ENCODE measurements around the gene SAE1. TPM values are rescaled to one million over a fixed set of nuclear protein-coding genes. Genes with fewer than 3 reads are reported as not detected.

SAE1 gene
- total and polyA plus RNA-seq, 2 of the 4 experiments (the other 2 are of a cell fraction) = 165 to 184 TPM

DNA sequence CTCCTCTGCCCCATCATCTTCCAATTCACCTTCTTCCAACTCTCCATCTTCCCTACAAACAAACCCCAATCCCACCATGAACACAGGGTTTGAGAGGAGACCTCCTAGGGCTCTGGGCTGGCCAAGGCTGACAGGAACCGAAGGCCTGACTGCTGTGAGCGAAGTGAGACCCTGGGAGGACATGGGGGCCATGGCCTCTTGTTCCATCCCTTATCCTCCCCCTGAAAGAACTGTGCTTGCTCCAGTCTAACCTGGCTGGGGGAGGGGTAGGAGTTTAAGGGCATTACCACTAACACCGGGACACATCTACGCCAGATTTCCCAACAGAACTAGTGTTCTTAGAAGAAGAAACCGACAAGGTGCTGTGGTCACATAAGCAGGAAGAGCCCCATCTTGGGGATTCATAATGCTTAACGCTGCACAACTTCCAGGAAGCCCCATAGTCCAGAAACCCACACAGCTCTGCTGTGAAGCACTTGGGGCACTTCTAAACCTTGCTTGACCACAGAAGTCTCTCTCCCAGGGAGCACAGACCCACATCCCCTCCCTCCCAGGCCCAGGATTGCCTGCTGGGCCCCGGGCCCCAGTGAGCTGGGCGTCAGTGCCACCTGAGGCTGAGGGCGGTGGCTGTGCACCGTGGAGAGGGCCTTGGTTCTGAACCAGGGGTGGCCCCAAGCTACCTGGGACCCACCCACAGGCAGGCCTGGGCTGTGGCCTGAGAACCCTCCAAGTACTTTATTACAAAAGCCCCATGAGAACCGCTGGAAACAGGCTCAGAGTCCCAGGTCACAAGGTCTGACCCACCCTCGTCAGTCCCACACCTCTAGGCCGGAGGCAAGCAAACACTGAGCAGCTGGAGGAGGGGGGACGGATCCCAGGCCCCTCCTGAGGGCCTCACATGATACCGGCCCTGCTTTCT, 35.8 kb upstream of the SAE1 start:
- Histone ChIP-seq H2AK5ac (ENCODE audit: low read depth, low read length) (no peak overlapping the region), H3K9me3 (ENCODE audit: control insufficient read depth, insufficient read depth, low read length) (no peaks in the 10 kb centered on the region), H3K79me1 (ENCODE audit: low read depth in 1 of 2, low read length in 2 of 2) (peaks cover 46 to 77% of the 10 kb centered on the region in 2 experiments), H4K8ac (ENCODE audit: low read depth in 2 of 2, low read length in 2 of 2) (no peak overlapping the region), H2AFZ (replicated peaks; ENCODE audit: low read length, poor library complexity) (no peak overlapping the region), H2AK9ac (replicated peaks; ENCODE audit: low read depth, low read length, poor library complexity) (no peak overlapping the region), H2BK15ac (ENCODE audit: low read depth, low read length) (no peak overlapping the region), H4K20me1 (ENCODE audit: insufficient read depth, low read length) (peaks cover 53% of the 10 kb centered on the region), H3K27me3 (ENCODE audit: control insufficient read depth, insufficient read depth, low read length) (no peaks in the 10 kb centered on the region), H4K91ac (ENCODE audit: insufficient read depth, low read depth, low read length) (no peak overlapping the region), H3K14ac (replicated peaks; ENCODE audit: low read depth, low read length) (no peak overlapping the region), H3K36me3 (ENCODE audit: control insufficient read depth, insufficient read depth, low read length) (peaks cover 27% of the 10 kb centered on the region), H3K18ac (ENCODE audit: low read depth, low read length) (no peak overlapping the region), H2BK20ac (ENCODE audit: low read depth, low read length) (no peak overlapping the region), H3K4me2 (ENCODE audit: low read depth, low read length) (no peak overlapping the region), H3K23ac (ENCODE audit: low read depth, low read length) (no peak overlapping the region), H3K56ac (ENCODE audit: extremely low read depth, insufficient read depth, low read length) (no peak overlapping the region), H2BK5ac (ENCODE audit: low read depth, low read length, poor library complexity, severe bottlenecking) (no peak overlapping the region), H3K27ac (ENCODE audit: insufficient read depth, low read length) (no peak overlapping the region), H4K5ac (ENCODE audit: low read depth, low read length) (no peak overlapping the region; the same call in 1 of the 2 replicates), H3K9me1 (ENCODE audit: insufficient read depth, low read length) (peaks cover 22% of the 10 kb centered on the region), H3K4me1 (ENCODE audit: control insufficient read depth, insufficient read depth, low read length) (peaks cover 7% of the 10 kb centered on the region; the same call in 1 of the 2 replicates), H3K4me3 (ENCODE audit: insufficient read depth, low read depth, low read length) (no peak overlapping the region), H3K9ac (ENCODE audit: low read depth, low read length) (no peak overlapping the region), H2BK120ac (ENCODE audit: low read depth, low read length) (no peak overlapping the region), H3K4ac (ENCODE audit: low read depth, low read length) (no peak overlapping the region)
- CTCF ChIA-PET = interaction anchor here (1.2 to 1.3 kb wide), 2 partner anchors 15 to 31 kb away, joined by 3 read pairs; no protein-coding TSS in a partner anchor
- dilution Hi-C loops (cut with HindIII; ENCODE audit: low sequenced_read_pairs, unreplicated experiment) = no loop called here
- peak; percentile 37 for ATAC-seq (ENCODE audit: low read depth)
- no TSS peak for BruUV-seq (replicated peaks)
- in situ Hi-C loops (cut with MboI; ENCODE audit: low sequenced_read_pairs) = no loop called here
- POLR2A ChIA-PET (ENCODE audit: unreplicated experiment) = no interaction called here
- DNase-seq = no peak
- intact Hi-C loops (cut with micrococcal nuclease) = no loop called here
- WGBS, 2 experiments (ENCODE audit: extremely low coverage in 2 of 2, insufficient read length in 1 of 2) = 40% methylated on average over 1 of the region's 15 CpGs; no CpG with 5 or more reads in 1 of the 2 experiments
- TF ChIP-seq RFX5 (IDR thresholded peaks at IDR 0.05; ENCODE audit: low read depth, low read length) (no peak), BHLHE40 (IDR thresholded peaks at IDR 0.05; ENCODE audit: low read depth, low read length) (no peak), RCOR1 (IDR thresholded peaks at IDR 0.05; ENCODE audit: insufficient replicate concordance, low read length) (no peak), CHD1 (IDR thresholded peaks at IDR 0.05; ENCODE audit: low read depth, low read length) (no peak)

Measured in IMR-90 (cell line).